DOHH2 (cell line): ENCODE measurements around the gene SART1.
"Not testable (repeated sequence)": the region's sequence is repeated elsewhere in the genome, so short reads cannot be mapped to it uniquely, and the experiment has no call there.

Experiments
- EZH2phosphoT487 ChIP-seq: fragments of 200-600 bp; sonication (generic); IDR thresholded peaks from 2 replicates; pipeline ENCODE4 v1.6.1; 2017; ENCODE audit warnings: borderline replicate concordance, mild to moderate bottlenecking, antibody characterized with exemption, low read length, moderate library complexity, mixed read lengths
- TF ChIP-seq, protein P1 (sequence below): fragments of 200-600 bp; sonication (generic); IDR thresholded peaks from one replicate; pipeline ENCODE4 v1.5.1; 2014; ENCODE audit warnings: antibody characterized with exemption, mild to moderate bottlenecking, low read depth, low read length; ENCODE audit not compliant: poor library complexity, severe bottlenecking

DNA sequence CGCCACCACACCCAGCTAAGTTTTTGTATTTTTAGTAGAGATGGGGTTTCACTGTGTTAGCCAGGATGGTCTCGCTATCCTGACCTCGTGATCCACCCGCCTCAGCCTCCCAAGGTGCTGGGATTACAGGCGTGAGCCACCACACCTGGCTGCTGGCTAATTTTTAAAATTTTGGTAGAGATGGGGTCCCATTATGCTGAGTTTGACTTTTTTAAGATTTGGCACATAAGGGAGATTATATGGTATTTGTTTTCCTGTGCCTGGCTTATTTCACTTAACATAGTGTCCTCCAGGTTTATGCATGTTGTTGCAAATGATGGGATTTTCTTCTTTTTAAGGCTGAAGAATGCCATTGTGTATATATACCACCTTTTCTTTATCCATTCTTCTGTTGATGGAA, 10.8 kb upstream of the SART1 start:
- TF ChIP-seq, protein P1, sequence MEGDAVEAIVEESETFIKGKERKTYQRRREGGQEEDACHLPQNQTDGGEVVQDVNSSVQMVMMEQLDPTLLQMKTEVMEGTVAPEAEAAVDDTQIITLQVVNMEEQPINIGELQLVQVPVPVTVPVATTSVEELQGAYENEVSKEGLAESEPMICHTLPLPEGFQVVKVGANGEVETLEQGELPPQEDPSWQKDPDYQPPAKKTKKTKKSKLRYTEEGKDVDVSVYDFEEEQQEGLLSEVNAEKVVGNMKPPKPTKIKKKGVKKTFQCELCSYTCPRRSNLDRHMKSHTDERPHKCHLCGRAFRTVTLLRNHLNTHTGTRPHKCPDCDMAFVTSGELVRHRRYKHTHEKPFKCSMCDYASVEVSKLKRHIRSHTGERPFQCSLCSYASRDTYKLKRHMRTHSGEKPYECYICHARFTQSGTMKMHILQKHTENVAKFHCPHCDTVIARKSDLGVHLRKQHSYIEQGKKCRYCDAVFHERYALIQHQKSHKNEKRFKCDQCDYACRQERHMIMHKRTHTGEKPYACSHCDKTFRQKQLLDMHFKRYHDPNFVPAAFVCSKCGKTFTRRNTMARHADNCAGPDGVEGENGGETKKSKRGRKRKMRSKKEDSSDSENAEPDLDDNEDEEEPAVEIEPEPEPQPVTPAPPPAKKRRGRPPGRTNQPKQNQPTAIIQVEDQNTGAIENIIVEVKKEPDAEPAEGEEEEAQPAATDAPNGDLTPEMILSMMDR, result not testable (repeated sequence)
- not testable (repeated sequence) for TF ChIP-seq EZH2phosphoT487
